Activated CD8-positive, alpha-beta memory T cell treated with anti-CD3 and anti-CD28 coated beads, Interleukin-2, amount 50 U/mL, for 48 hours (primary cell): ENCODE data around the gene DUSP5.
A peak's percentile ranks its signal among the peaks of the same experiment; 100 is the strongest.
"Not testable (repeated sequence)": the region's sequence is repeated elsewhere in the genome, so short reads cannot be mapped to it uniquely, and the experiment has no call there.

Experiments used
- DNase-seq: peaks from one replicate; pipeline ENCODE4 v3.0.0-alpha.2; 2020

DUSP5 gene

GRCh38 chr10:110523736-110524135, 26.0 kb downstream of the DUSP5 start:
- no peak for DNase-seq

GRCh38 chr10:110524179-110524858, 26.6 kb downstream of the DUSP5 start:
- DNase-seq, result peak; percentile 25

- no peak for DNase-seq
These were observed 27.1 kb downstream of the DUSP5 start for GRCh38 chr10:110524859-110525232.

- peak; percentile 50 for DNase-seq
These were observed 27.9 kb downstream of the DUSP5 start for GRCh38 chr10:110525349-110526260.

- no peak for DNase-seq
These were observed 30.0 kb downstream of the DUSP5 start for GRCh38 chr10:110527731-110528171.

GRCh38 chr10:110528224-110528996, 30.7 kb downstream of the DUSP5 start:
- no peak for DNase-seq

- DNase-seq, result not testable (repeated sequence)
These were observed 31.4 kb downstream of the DUSP5 start for GRCh38 chr10:110528997-110529524.

GRCh38 chr10:110529596-110530011, 31.9 kb downstream of the DUSP5 start:
- no peak for DNase-seq

- no peak for DNase-seq
These were observed 32.6 kb downstream of the DUSP5 start for GRCh38 chr10:110530131-110530831.

GRCh38 chr10:110531687-110532086, 34.0 kb downstream of the DUSP5 start:
- DNase-seq, result no peak

GRCh38 chr10:110532628-110533027, 34.9 kb downstream of the DUSP5 start:
- not testable (repeated sequence) for DNase-seq

- DNase-seq, result no peak
These were observed 35.4 kb downstream of the DUSP5 start for GRCh38 chr10:110533149-110533548.

- no peak for DNase-seq
These were observed 36.9 kb downstream of the DUSP5 start for GRCh38 chr10:110534571-110534970.

- DNase-seq, result peak; percentile 81
These were observed 38.5 kb downstream of the DUSP5 start for GRCh38 chr10:110535958-110536891.

GRCh38 chr10:110539091-110539490, 41.4 kb downstream of the DUSP5 start:
- no peak for DNase-seq

- no peak for DNase-seq
These were observed 42.3 kb downstream of the DUSP5 start for GRCh38 chr10:110540031-110540430.

- no peak for DNase-seq
These were observed 47.3 kb downstream of the DUSP5 start for GRCh38 chr10:110544958-110545537.

- no peak for DNase-seq
These were observed 48.4 kb downstream of the DUSP5 start for GRCh38 chr10:110546077-110546476.

GRCh38 chr10:110546499-110547110, 48.9 kb downstream of the DUSP5 start:
- DNase-seq, result no peak

- DNase-seq, result no peak
These were observed 49.5 kb downstream of the DUSP5 start for GRCh38 chr10:110547139-110547761.
